Uterus (tissue), 4 donors: Measurements from ENCODE around the gene MAN2C1. TPM values are rescaled to one million over a fixed set of nuclear protein-coding genes. Genes with fewer than 3 reads are reported as not detected.
"Not testable (repeated sequence)": the region's sequence is repeated elsewhere in the genome, so short reads cannot be mapped to it uniquely, and the experiment has no call there.

Source experiments
- DNase-seq, 2 donors: peaks; one replicate each; pipeline ENCODE4 v3.0.0-alpha.2; 2019 to 2020
- H3K27ac ChIP-seq, 2 donors: fragments of 200-600 bp; sonication (generic); 1 replicate in 1 of 2; 2 replicates in 1 of 2; pipeline ENCODE4 v1.5.1; 2016 to 2018
- H3K27me3 ChIP-seq, 2 donors: fragments of 200-600 bp; sonication (generic); one replicate each; pipeline ENCODE4 v1.5.1; 2018 to 2019; ENCODE audit warnings: control low read depth in 1 of 2
- H3K36me3 ChIP-seq, 2 donors: fragments of 200-600 bp; sonication (generic); one replicate each; pipeline ENCODE4 v1.5.1; 2019; ENCODE audit warnings: control low read depth in 1 of 2
- H3K4me1 ChIP-seq, 2 donors: fragments of 200-600 bp; sonication (generic); one replicate each; pipeline ENCODE4 v1.5.1; 2018 to 2019; ENCODE audit warnings: control low read depth in 1 of 2
- H3K4me3 ChIP-seq, 2 donors: fragments of 200-600 bp; sonication (generic); 1 replicate in 1 of 2; 2 replicates in 1 of 2; pipeline ENCODE4 v1.5.1; 2018 to 2019; ENCODE audit warnings: mild to moderate bottlenecking in 1 of 2
- H3K9me3 ChIP-seq, 2 donors: fragments of 200-600 bp; sonication (generic); one replicate each; pipeline ENCODE4 v1.5.1; 2019; ENCODE audit warnings: control low read depth in 1 of 2
- CTCF ChIP-seq, 4 experiments: fragments of 200-600 bp in 2 of 4; fragments of 450-650 bp in 2 of 4; sonication (generic) in 2 of 4; IDR thresholded peaks; one replicate each; pipeline ENCODE4 v1.5.1; 2016 to 2019; ENCODE audit warnings: antibody characterized with exemption in 4 of 4, mild to moderate bottlenecking in 2 of 4, moderate library complexity in 1 of 4
- POLR2A ChIP-seq, 2 donors: fragments of 450-650 bp; IDR thresholded peaks; one replicate each; pipeline ENCODE4 v1.6.1; 2016; ENCODE audit warnings: antibody characterized with exemption in 2 of 2, mild to moderate bottlenecking in 1 of 2, moderate library complexity in 1 of 2
- intact Hi-C: fragments of 100-400 bp; cut with DNase I; formaldehyde crosslinking; loops from one replicate; pipeline ENCODE4 v1.15.1; 2023; ENCODE audit warnings: low total_unique reads
- total RNA-seq, 4 donors: library from RNA; depleted of rRNA in 3 of 4; stranded (reverse); fragments of >200 nt in 3 of 4; gene quantifications; one replicate each; pipeline versions ENCODE4 v1.1.0 to v1.2.4, GENCODE V29; 2014 to 2023
- donor health status: DM: yes; HTN: yes; CAD: no.

MAN2C1 gene
- total RNA-seq, 4 donors from 2014 or later: 154 to 330 (median 180) TPM

- no peak for DNase-seq
- H3K27me3 ChIP-seq: no peaks in the 10 kb centered on the region
- intact Hi-C loops: no loop called here
- peaks cover 0 to 6% of the 10 kb centered on the region in 2 donors for H3K4me1 ChIP-seq
- TF ChIP-seq POLR2A (IDR thresholded peaks at IDR 0.05): no peak
- no peak for TF ChIP-seq CTCF (IDR thresholded peaks at IDR 0.05)
- H3K36me3 ChIP-seq: no peaks in the 10 kb centered on the region
- H3K4me3 ChIP-seq: no peak overlapping the region
- no peak overlapping the region for H3K27ac ChIP-seq
- H3K9me3 ChIP-seq: no peaks in the 10 kb centered on the region
Observed at GRCh38 chr15:75349851-75350588, 18.4 kb downstream of the MAN2C1 start.

- intact Hi-C loops, H3K36me3 ChIP-seq, H3K4me3 ChIP-seq, H3K27ac ChIP-seq, DNase-seq, H3K27me3 ChIP-seq, H3K9me3 ChIP-seq, H3K4me1 ChIP-seq: not testable (repeated sequence)
Observed at GRCh38 chr15:75349351-75349669, 19.1 kb downstream of the MAN2C1 start.

- Histone ChIP-seq H3K27me3 (no peaks in the 10 kb centered on the region), H3K36me3 (no peaks in the 10 kb centered on the region), H3K27ac (peak overlapping the region; percentile 66 to 70), H3K9me3 (no peaks in the 10 kb centered on the region), H3K4me3 (peak overlapping the region; percentile 61 to 91), H3K4me1 (peaks cover 0 to 6% of the 10 kb centered on the region in 2 donors)
- no peak for TF ChIP-seq POLR2A (IDR thresholded peaks at IDR 0.05)
- intact Hi-C loops: no loop called here
- DNase-seq: no peak
Observed at GRCh38 chr15:75348562-75349350, 19.7 kb downstream of the MAN2C1 start.

- no peak for TF ChIP-seq POLR2A (IDR thresholded peaks at IDR 0.05)
- no peak for DNase-seq
- H3K4me3 ChIP-seq: peak overlapping the region; percentile 61 to 91
- intact Hi-C loops: no loop called here
- no peaks in the 10 kb centered on the region for H3K36me3 ChIP-seq
- H3K9me3 ChIP-seq: no peaks in the 10 kb centered on the region
- no peaks in the 10 kb centered on the region for H3K27me3 ChIP-seq
- H3K27ac ChIP-seq: peak overlapping the region; percentile 66 to 70
- peaks cover 0 to 6% of the 10 kb centered on the region in 2 donors for H3K4me1 ChIP-seq
Observed at GRCh38 chr15:75348034-75348561, 20.3 kb downstream of the MAN2C1 start.

- no peaks in the 10 kb centered on the region for H3K36me3 ChIP-seq
- no peaks in the 10 kb centered on the region for H3K9me3 ChIP-seq
- H3K27ac ChIP-seq: peak overlapping the region; percentile 66 to 70
- H3K27me3 ChIP-seq: no peaks in the 10 kb centered on the region
- intact Hi-C loops: no loop called here
- H3K4me3 ChIP-seq: peak overlapping the region; percentile 61 to 91
- no peak for TF ChIP-seq POLR2A (IDR thresholded peaks at IDR 0.05)
- TF ChIP-seq CTCF (IDR thresholded peaks at IDR 0.05): no peak
- H3K4me1 ChIP-seq: peaks cover 0 to 6% of the 10 kb centered on the region in 2 donors
- DNase-seq: peak; percentile 52 to 65
Observed at GRCh38 chr15:75347222-75348033, 21.0 kb downstream of the MAN2C1 start.

GRCh38 chr15:75346796-75347221, 21.6 kb downstream of the MAN2C1 start, which contains the start of gene NEIL1:
Gene NEIL1 (plus strand): TSS chr15:75347039. CDS start chr15:75348906, 1,867 bp downstream.
- Histone ChIP-seq H3K27ac (peak within 1 kb of the TSS; percentile 66 to 70), H3K36me3 (no peaks in the 10 kb centered on the region), H3K9me3 (no peaks in the 10 kb centered on the region), H3K4me1 (peaks cover 0 to 6% of the 10 kb centered on the region in 2 donors), H3K4me3 (peak within 1 kb of the TSS; percentile 61 to 91), H3K27me3 (no peaks in the 10 kb centered on the region)
- intact Hi-C loops: no loop called here
- DNase-seq: no peak
- TF ChIP-seq CTCF (IDR thresholded peaks at IDR 0.05) (no peak), POLR2A (IDR thresholded peaks at IDR 0.05) (no peak)

GRCh38 chr15:75343953-75344352, 24.5 kb downstream of the MAN2C1 start:
- H3K9me3 ChIP-seq, H3K27ac ChIP-seq, H3K4me3 ChIP-seq, H3K4me1 ChIP-seq, H3K27me3 ChIP-seq, DNase-seq, intact Hi-C loops, H3K36me3 ChIP-seq: not testable (repeated sequence)
